Lung (tissue), 12 donors: ENCODE data around the gene ANK3. TPM values are rescaled to one million over a fixed set of nuclear protein-coding genes. Genes with fewer than 3 reads are reported as not detected.

ENCODE experiments used
- ATAC-seq: fragments of 200-7000 bp; cut with Tn5 transposase; one replicate; pipeline ENCODE4 v1.9.1; 2020; ENCODE audit warnings: moderate number of reproducible peaks; ENCODE audit not compliant: insufficient read depth, low FRiP score
- DNase-seq, 3 donors: peaks; one replicate each; pipeline ENCODE4 v3.0.0-alpha.2; 2013 to 2017
- H3K27ac ChIP-seq, 2 donors: one replicate each; pipeline ENCODE4 v1.5.1; 2013; ENCODE audit warnings: mild to moderate bottlenecking in 2 of 2, moderate library complexity in 2 of 2, control low read depth in 1 of 2, inconsistent platforms in 1 of 2, low read depth in 1 of 2, low read length in 1 of 2
- H3K27me3 ChIP-seq, 3 donors: one replicate each; pipeline ENCODE4 v1.5.1; 2013; ENCODE audit warnings: low read length in 2 of 3; ENCODE audit not compliant: control insufficient read depth in 3 of 3, insufficient read depth in 3 of 3
- H3K36me3 ChIP-seq, 4 donors: one replicate each; pipeline ENCODE4 v1.5.1; 2013; ENCODE audit warnings: low read length in 4 of 4, mild to moderate bottlenecking in 1 of 4, moderate library complexity in 1 of 4; ENCODE audit not compliant: control insufficient read depth in 4 of 4, insufficient read depth in 4 of 4
- H3K4me1 ChIP-seq, 5 donors: one replicate each; pipeline ENCODE4 v1.5.1; 2013; ENCODE audit warnings: low read length in 5 of 5, mild to moderate bottlenecking in 2 of 5, moderate library complexity in 1 of 5; ENCODE audit not compliant: control insufficient read depth in 5 of 5, insufficient read depth in 5 of 5
- H3K4me3 ChIP-seq: one replicate; pipeline ENCODE4 v1.5.1; 2013; ENCODE audit warnings: mild to moderate bottlenecking, control low read depth, moderate library complexity
- H3K9ac ChIP-seq, 2 donors: one replicate each; pipeline ENCODE4 v1.5.1; 2013; ENCODE audit warnings: low read length in 2 of 2, control low read depth in 1 of 2; ENCODE audit not compliant: insufficient read depth in 1 of 2
- H3K9me3 ChIP-seq, 4 donors: one replicate each; pipeline ENCODE4 v1.5.1; 2013; ENCODE audit warnings: low read length in 3 of 4, mild to moderate bottlenecking in 1 of 4, moderate library complexity in 1 of 4; ENCODE audit not compliant: control insufficient read depth in 4 of 4, insufficient read depth in 3 of 4
- CTCF ChIP-seq: IDR thresholded peaks from 2 replicates; pipeline ENCODE4 v1.5.1; 2012; ENCODE audit warnings: mild to moderate bottlenecking; ENCODE audit errors: control extremely low read depth, extremely low read depth
- WGBS, 2 donors: extraction: QIAGEN DNeasy Blood & Tissue Kit; methylation state at CpG; one replicate each; pipeline ENCODE4 v1.1.7; 2013; 5-methylcytosine and 5-hydroxymethylcytosine counted together
- polyA plus RNA-seq, 2 donors: library from polyadenylated mRNA; stranded (reverse); fragments of 200-250 nt; gene quantifications; one replicate each; pipeline ENCODE4 v1.2.1, GENCODE V29; 2013
- total RNA-seq, 2 donors: library from RNA; depleted of rRNA in 1 of 2; stranded (reverse); fragments of >200 nt in 1 of 2; gene quantifications; one replicate each; pipeline ENCODE4 v1.2.1, GENCODE V29; 2014 to 2021
- donor health status: control.
- donor health status: control.
- donor health status: Bipolar disorder and iron deficiency.
- donor health status: healthy.
- donor health status: DM: yes; HTN: yes; CAD: no.

The ANK3 gene
- total and polyA plus RNA-seq, 4 donors, result 10.4 to 96.0 (median 46.4) TPM

- H3K9ac ChIP-seq, result no peak overlapping the region
- DNase-seq (no peak), ATAC-seq (no peak)
- no peaks in the 10 kb centered on the region for H3K36me3 ChIP-seq
- no peaks in the 10 kb centered on the region for H3K27me3 ChIP-seq
- H3K9me3 ChIP-seq, result no peaks in the 10 kb centered on the region
- H3K4me1 ChIP-seq, result peaks cover 0 to 14% (median 1%) of the 10 kb centered on the region in 5 donors
- H3K4me3 ChIP-seq, result no peak overlapping the region
- 78 to 84% methylated on average over 2 of the region's 2 CpGs for WGBS, 2 donors
- no peak overlapping the region for H3K27ac ChIP-seq
- no peak for TF ChIP-seq CTCF
These were observed 36.8 kb upstream of the ANK3 start for GRCh38 chr10:60426425-60426824.

- no peak for ATAC-seq
- no peak for TF ChIP-seq CTCF
- no peak overlapping the region for H3K4me3 ChIP-seq
These were observed 35.9 kb upstream of the ANK3 start for GRCh38 chr10:60425392-60426110.

GRCh38 chr10:60424971-60425370, 35.3 kb upstream of the ANK3 start:
- H3K4me3 ChIP-seq, result no peak overlapping the region
- H3K9me3 ChIP-seq, result no peaks in the 10 kb centered on the region
- WGBS, 2 donors, result 75 to 78% methylated on average over 4 of the region's 4 CpGs
- H3K36me3 ChIP-seq, result no peaks in the 10 kb centered on the region
- ATAC-seq, result no peak
- H3K9ac ChIP-seq, result no peak overlapping the region
- peaks cover 0 to 11% (median 5%) of the 10 kb centered on the region in 5 donors for H3K4me1 ChIP-seq
- TF ChIP-seq CTCF, result no peak
- no peak overlapping the region for H3K27ac ChIP-seq
- no peak for DNase-seq
- no peaks in the 10 kb centered on the region for H3K27me3 ChIP-seq

More at GRCh38 chr10:60425392-60426110, 35.9 kb upstream of the ANK3 start:
- H3K27ac ChIP-seq, result no peak overlapping the region
- peaks cover 0 to 14% (median 5%) of the 10 kb centered on the region in 5 donors for H3K4me1 ChIP-seq
- H3K9ac ChIP-seq, result no peak overlapping the region
- H3K36me3 ChIP-seq, result no peaks in the 10 kb centered on the region
- WGBS, 2 donors, result 82 to 86% methylated on average over 3 of the region's 3 CpGs
- no peaks in the 10 kb centered on the region for H3K9me3 ChIP-seq
- no peak for DNase-seq
- no peaks in the 10 kb centered on the region for H3K27me3 ChIP-seq

- Histone ChIP-seq H3K9me3 (no peaks in the 10 kb centered on the region), H3K4me1 (peaks cover 0 to 6% (median 5%) of the 10 kb centered on the region in 5 donors), H3K36me3 (no peaks in the 10 kb centered on the region), H3K9ac (no peak overlapping the region), H3K27me3 (no peaks in the 10 kb centered on the region), H3K4me3 (no peak overlapping the region), H3K27ac (no peak overlapping the region)
- TF ChIP-seq CTCF, result no peak
- 88 to 89% methylated on average over 1 of the region's 1 CpG for WGBS, 2 donors
- ATAC-seq, result no peak
- DNase-seq, result no peak
These were observed 34.2 kb upstream of the ANK3 start for GRCh38 chr10:60423920-60424319.
